Retinal pigment epithelial cell (primary cell): ENCODE measurements around the gene NCLN.

Experiments used
- DNase-seq: peaks from one replicate; pipeline ENCODE4 v3.0.0-alpha.2; 2010; ENCODE audit warnings: low read depth
- H3K4me3 ChIP-seq: 2 replicates; pipeline ENCODE4 v1.5.1; 2011; ENCODE audit warnings: mild to moderate bottlenecking, low read length, control low read depth, moderate library complexity
- CTCF ChIP-seq: conservative IDR thresholded peaks from 2 replicates; pipeline ENCODE4 v1.5.1; 2011; ENCODE audit warnings: low read depth, low read length, control low read depth, inconsistent platforms

Gene NCLN

GRCh38 chr19:3142781-3143337, 42.9 kb upstream of the NCLN start:
- no peak overlapping the region for H3K4me3 ChIP-seq
- no peak for DNase-seq
- TF ChIP-seq CTCF, result no peak

- no peak for TF ChIP-seq CTCF
- DNase-seq, result no peak
Observed at GRCh38 chr19:3145909-3146676, 39.6 kb upstream of the NCLN start.

GRCh38 chr19:3146677-3147100, 39.0 kb upstream of the NCLN start:
- no peak for DNase-seq
- TF ChIP-seq CTCF, result peak; percentile 79
- H3K4me3 ChIP-seq, result no peak overlapping the region

More at GRCh38 chr19:3145909-3146676, 39.6 kb upstream of the NCLN start:
- H3K4me3 ChIP-seq, result no peak overlapping the region

- no peak overlapping the region for H3K4me3 ChIP-seq
- no peak for DNase-seq
- TF ChIP-seq CTCF, result no peak
Observed at GRCh38 chr19:3148503-3148902, 37.2 kb upstream of the NCLN start.

- TF ChIP-seq CTCF, result no peak
- no peak for DNase-seq
- H3K4me3 ChIP-seq, result no peak overlapping the region
Observed at GRCh38 chr19:3149089-3149488, 36.6 kb upstream of the NCLN start.

GRCh38 chr19:3149526-3150505, 35.9 kb upstream of the NCLN start:
- no peak for DNase-seq
- H3K4me3 ChIP-seq, result no peak overlapping the region
- no peak for TF ChIP-seq CTCF
